Measurements from ENCODE around the gene PPP3R1.
A peak's percentile ranks its signal among the peaks of the same experiment; 100 is the strongest.
"Not testable (repeated sequence)": the region's sequence is repeated elsewhere in the genome, so short reads cannot be mapped to it uniquely, and the experiment has no call there.

The PPP3R1 gene

DNA sequence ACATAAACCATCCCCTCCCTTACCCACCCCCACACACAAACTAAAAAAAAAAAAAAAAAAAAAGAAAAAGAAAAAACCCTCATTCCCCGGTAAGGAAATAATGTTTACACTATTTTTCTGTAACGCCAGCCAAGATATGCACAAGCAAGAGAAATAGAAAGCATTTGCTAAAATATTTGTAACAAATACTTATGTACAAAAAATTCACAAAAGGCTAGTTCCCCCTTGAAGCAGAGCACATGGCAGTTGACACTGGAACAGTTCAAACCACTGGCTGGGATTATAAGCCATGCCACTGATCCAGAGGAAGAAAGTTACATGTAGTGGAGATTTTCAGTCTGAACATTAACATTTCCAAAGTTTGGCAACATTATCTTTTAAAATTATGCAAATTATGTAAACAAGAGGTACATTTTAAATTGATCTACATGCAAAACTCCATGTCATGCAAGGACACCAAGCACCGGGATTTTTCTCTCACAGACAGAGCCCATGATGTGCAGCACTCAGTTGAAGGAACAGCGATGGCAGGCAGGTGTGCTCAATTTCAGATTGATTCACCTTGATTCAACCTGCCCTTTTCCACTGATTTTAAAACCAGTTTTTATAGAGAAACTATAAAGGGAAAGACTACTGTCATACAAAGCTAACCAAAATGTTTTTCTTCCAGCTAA, 73.2 kb downstream of the PPP3R1 start:
- Histone ChIP-seq H3K9ac (ENCODE audit: low read length) (no peak overlapping the region), H3K36me3 (ENCODE audit: control insufficient read depth, insufficient read depth, low read length, severe bottlenecking) (peaks cover 76% of the 10 kb centered on the region)

DNA sequence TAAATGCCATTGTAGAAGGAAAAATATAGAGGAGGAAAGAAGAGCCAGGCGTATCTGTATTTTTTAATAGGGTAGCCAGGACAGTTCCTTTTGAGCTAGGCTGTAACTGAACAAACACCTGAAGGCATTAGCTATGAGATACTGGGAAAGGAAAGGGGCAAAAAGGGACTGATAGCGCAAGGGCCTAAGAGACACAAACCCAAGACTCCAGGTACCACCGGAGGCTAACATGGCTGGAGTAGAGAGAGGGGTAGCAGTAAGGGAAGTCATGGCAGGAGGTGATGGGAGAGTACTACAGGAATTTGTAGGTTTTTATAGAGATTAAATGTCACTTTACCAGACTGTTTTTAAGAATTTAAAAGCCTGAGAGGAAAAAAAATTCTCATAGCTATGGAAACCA, 73.9 kb downstream of the PPP3R1 start:
- Histone ChIP-seq H3K36me3 (ENCODE audit: control insufficient read depth, insufficient read depth, low read length, severe bottlenecking) (peaks cover 76% of the 10 kb centered on the region), H3K9ac (ENCODE audit: low read length) (no peak overlapping the region), H3K4me3 (ENCODE audit: low read length) (no peak overlapping the region), H3K9me3 (ENCODE audit: control insufficient read depth, low read length) (no peaks in the 10 kb centered on the region), H3K4me1 (ENCODE audit: control insufficient read depth, insufficient read depth, low read length) (no peaks in the 10 kb centered on the region), H3K27me3 (replicated peaks; ENCODE audit: control insufficient read depth, insufficient read depth, low read length) (no peaks in the 10 kb centered on the region)
- DNase-seq (ENCODE audit: low read depth): no peak

More for the DNA sequence above, 73.2 kb downstream of the PPP3R1 start:
- H3K9me3 ChIP-seq (ENCODE audit: control insufficient read depth, low read length): no peaks in the 10 kb centered on the region
- no peaks in the 10 kb centered on the region for H3K27me3 ChIP-seq (replicated peaks; ENCODE audit: control insufficient read depth, insufficient read depth, low read length)
- no peak for DNase-seq (ENCODE audit: low read depth)
- no peak overlapping the region for H3K4me3 ChIP-seq (ENCODE audit: low read length)
- H3K4me1 ChIP-seq (ENCODE audit: control insufficient read depth, insufficient read depth, low read length): no peaks in the 10 kb centered on the region

DNA sequence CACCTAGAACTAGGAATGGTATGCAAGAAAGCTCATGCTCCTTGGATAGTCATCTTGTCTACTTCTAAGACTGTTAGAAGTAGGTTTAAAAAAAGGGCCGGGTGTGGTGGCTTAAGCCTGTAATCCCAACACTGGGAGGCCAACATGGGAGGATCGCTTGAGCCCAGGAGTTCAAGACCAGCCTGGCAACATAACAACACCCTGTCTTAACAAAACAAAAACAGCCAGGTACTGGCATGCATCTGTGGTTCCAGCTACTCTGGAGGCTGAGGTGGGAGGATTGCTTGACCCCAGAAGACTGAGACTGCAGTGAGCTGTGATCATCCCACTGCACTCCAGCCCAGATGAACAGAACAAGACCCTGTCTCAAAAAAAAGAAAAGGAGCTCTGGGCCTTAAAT, 74.8 kb downstream of the PPP3R1 start:
- no peaks in the 10 kb centered on the region for H3K27me3 ChIP-seq (replicated peaks; ENCODE audit: control insufficient read depth, insufficient read depth, low read length)
- H3K9ac ChIP-seq (ENCODE audit: low read length): no peak overlapping the region
- H3K9me3 ChIP-seq (ENCODE audit: control insufficient read depth, low read length): no peaks in the 10 kb centered on the region
- no peak overlapping the region for H3K4me3 ChIP-seq (ENCODE audit: low read length)
- H3K36me3 ChIP-seq (ENCODE audit: control insufficient read depth, insufficient read depth, low read length, severe bottlenecking): peaks cover 81% of the 10 kb centered on the region
- DNase-seq (ENCODE audit: low read depth): no peak
- no peaks in the 10 kb centered on the region for H3K4me1 ChIP-seq (ENCODE audit: control insufficient read depth, insufficient read depth, low read length)

DNA sequence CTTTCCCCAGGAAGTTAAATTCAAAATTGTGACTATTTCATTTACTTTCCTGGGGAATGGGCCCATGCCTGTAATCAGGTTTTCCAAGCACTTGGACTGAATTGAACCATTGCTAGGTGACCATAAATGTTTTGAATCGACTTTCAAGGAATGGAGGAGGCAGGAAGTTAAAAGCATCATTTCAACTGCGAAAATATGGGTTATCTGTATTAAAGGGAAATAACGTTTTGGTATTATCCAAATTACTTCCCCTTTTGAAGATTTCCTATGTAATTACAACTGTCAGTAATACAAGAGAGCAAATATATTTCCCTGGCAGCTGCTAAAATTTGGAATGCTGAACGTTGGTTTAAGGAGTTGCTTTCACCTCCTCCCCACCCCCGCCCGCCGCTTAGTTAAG, 75.7 kb downstream of the PPP3R1 start:
- H3K36me3 ChIP-seq (ENCODE audit: control insufficient read depth, insufficient read depth, low read length, severe bottlenecking): peaks cover 88% of the 10 kb centered on the region
- H3K9me3 ChIP-seq (ENCODE audit: control insufficient read depth, low read length): no peaks in the 10 kb centered on the region
- H3K4me1 ChIP-seq (ENCODE audit: control insufficient read depth, insufficient read depth, low read length): no peaks in the 10 kb centered on the region
- no peak for DNase-seq (ENCODE audit: low read depth)
- H3K4me3 ChIP-seq (ENCODE audit: low read length): no peak overlapping the region
- H3K27me3 ChIP-seq (replicated peaks; ENCODE audit: control insufficient read depth, insufficient read depth, low read length): no peaks in the 10 kb centered on the region
- no peak overlapping the region for H3K9ac ChIP-seq (ENCODE audit: low read length)

DNA sequence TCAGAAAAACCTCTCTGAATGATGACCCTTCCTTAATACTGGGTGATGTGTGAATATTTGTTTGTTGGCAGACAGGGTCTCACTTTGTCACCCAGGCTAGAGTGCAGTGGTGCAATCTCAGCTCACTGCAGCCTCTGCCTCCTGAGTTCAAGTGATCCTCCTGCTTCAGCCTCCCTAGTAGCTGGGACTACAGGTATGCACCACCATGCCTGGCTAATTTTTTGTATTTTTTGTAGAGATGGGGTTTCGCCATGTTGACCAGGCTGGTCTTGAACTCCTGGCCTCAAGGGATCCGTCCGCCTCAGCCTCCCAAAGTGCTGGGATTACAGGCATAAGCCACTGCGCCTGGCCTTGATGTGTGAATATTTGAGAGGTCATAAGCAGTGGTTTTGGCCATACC, 77.1 kb downstream of the PPP3R1 start:
- peaks cover 86% of the 10 kb centered on the region for H3K36me3 ChIP-seq (ENCODE audit: control insufficient read depth, insufficient read depth, low read length, severe bottlenecking)
- not testable (repeated sequence) for H3K9me3 ChIP-seq (ENCODE audit: control insufficient read depth, low read length); DNase-seq (ENCODE audit: low read depth); H3K27me3 ChIP-seq (replicated peaks; ENCODE audit: control insufficient read depth, insufficient read depth, low read length); H3K4me1 ChIP-seq (ENCODE audit: control insufficient read depth, insufficient read depth, low read length); H3K4me3 ChIP-seq (ENCODE audit: low read length); H3K9ac ChIP-seq (ENCODE audit: low read length)

DNA sequence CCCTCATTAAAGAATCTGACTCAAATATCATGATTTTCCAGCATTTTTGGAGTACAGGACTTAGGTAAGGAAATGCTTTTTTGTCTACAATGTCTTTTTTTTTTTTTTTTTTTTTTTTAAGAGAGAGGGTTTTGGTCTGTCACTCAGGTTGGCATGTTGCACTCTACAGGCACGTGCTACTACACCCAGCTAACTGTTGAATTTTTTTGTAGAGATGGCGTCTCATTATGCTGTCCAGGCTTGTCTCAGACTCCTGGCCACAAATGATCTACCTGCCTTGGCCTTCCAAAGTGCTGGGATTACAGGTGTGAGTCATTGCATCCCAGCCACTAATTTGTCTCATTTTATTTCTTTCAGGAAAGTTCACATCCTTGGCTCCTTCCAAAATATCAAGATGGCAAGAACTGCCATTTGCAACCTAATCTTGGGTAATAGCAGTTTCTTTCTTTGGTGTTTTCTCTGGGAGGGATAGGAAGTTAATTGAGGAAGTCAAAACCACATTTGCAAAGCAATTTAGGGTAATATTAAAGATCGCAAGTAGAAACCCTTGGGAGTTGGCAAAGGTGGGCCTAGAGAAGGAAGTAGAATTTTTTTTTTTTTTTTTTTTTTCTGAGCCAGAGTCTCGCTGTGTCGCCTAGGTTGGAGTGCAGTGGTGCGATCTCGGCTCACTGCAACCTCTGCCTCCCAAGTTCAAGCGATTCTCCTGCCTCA, 79.2 kb downstream of the PPP3R1 start:
- Histone ChIP-seq H3K4me1 (ENCODE audit: control insufficient read depth, insufficient read depth, low read length) (no peaks in the 10 kb centered on the region), H3K36me3 (ENCODE audit: control insufficient read depth, insufficient read depth, low read length, severe bottlenecking) (peaks cover 77% of the 10 kb centered on the region)

DNA sequence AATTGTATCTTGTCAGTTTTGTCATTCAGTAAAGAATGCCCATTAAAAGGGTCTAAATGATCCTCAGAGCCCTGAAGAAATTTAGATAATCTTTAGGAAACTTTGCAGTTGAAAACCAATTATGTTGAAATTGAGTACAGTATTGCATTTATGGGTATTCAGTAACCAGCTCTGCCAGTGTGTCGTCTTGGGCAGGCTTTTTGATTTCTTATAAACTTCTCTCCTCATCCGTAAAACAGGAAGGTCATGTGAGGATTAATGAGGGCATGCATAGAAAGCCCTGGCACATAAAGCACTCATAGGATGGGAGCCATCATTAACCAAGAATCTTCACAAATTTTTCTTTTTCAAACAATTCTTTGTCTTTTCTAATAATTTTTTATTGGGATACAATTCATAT, 79.8 kb downstream of the PPP3R1 start:
- H3K36me3 ChIP-seq (ENCODE audit: control insufficient read depth, insufficient read depth, low read length, severe bottlenecking): peaks cover 76% of the 10 kb centered on the region

More for the DNA sequence above, 79.2 kb downstream of the PPP3R1 start:
- H3K9me3 ChIP-seq (ENCODE audit: control insufficient read depth, low read length): no peaks in the 10 kb centered on the region
- DNase-seq (ENCODE audit: low read depth): no peak
- H3K9ac ChIP-seq (ENCODE audit: low read length): no peak overlapping the region
- H3K27me3 ChIP-seq (replicated peaks; ENCODE audit: control insufficient read depth, insufficient read depth, low read length): no peaks in the 10 kb centered on the region
- no peak overlapping the region for H3K4me3 ChIP-seq (ENCODE audit: low read length)

DNA sequence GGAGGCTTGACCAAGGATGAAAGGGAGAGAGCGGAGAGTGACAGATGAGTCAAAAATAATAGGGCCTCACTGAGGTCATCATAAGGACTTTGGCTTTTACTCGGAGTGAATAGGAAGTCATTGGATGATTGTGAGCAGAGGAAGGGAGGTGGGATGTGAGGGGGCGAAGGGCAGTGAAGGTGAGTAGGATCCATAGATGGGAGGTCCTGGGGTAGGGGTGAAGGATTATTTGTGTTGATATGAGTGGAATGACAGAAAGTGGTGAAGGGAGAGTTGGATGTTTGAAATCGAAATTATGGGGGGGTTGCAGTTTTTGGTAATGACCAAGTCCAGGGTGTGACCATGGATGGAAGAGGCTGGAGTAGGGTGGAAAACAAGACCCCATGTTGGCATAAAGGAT, 80.6 kb downstream of the PPP3R1 start:
- Histone ChIP-seq H3K27me3 (replicated peaks; ENCODE audit: control insufficient read depth, insufficient read depth, low read length) (no peaks in the 10 kb centered on the region), H3K9ac (ENCODE audit: low read length) (no peak overlapping the region), H3K4me1 (ENCODE audit: control insufficient read depth, insufficient read depth, low read length) (peaks cover 8% of the 10 kb centered on the region), H3K4me3 (ENCODE audit: low read length) (no peak overlapping the region), H3K9me3 (ENCODE audit: control insufficient read depth, low read length) (no peaks in the 10 kb centered on the region), H3K36me3 (ENCODE audit: control insufficient read depth, insufficient read depth, low read length, severe bottlenecking) (peaks cover 73% of the 10 kb centered on the region)
- no peak for DNase-seq (ENCODE audit: low read depth)

More for the DNA sequence above, 79.8 kb downstream of the PPP3R1 start:
- Histone ChIP-seq H3K4me1 (ENCODE audit: control insufficient read depth, insufficient read depth, low read length) (peaks cover 1% of the 10 kb centered on the region), H3K9ac (ENCODE audit: low read length) (no peak overlapping the region), H3K4me3 (ENCODE audit: low read length) (no peak overlapping the region), H3K27me3 (replicated peaks; ENCODE audit: control insufficient read depth, insufficient read depth, low read length) (no peaks in the 10 kb centered on the region), H3K9me3 (ENCODE audit: control insufficient read depth, low read length) (no peaks in the 10 kb centered on the region)
- no peak for DNase-seq (ENCODE audit: low read depth)

DNA sequence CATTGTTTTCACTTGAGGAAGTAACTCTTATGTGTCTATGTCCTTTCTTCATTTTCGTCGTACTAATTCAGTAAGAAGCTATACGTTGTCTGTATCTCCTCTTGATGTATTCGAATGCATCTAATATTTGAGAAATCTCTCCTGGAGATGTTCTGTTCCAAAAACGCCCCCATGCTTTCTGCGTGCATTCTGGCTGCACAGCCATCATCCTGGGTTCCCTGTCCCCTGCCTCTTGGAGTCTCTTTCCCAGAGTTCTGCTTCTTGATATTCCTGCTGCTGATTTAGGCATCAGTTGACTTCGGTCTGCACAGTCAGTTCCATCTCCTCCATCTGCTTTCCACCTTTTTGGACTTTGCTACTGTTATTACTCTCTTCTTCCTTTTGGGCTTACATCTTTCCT, 81.2 kb downstream of the PPP3R1 start:
- no peak for DNase-seq (ENCODE audit: low read depth)
- H3K9me3 ChIP-seq (ENCODE audit: control insufficient read depth, low read length): no peaks in the 10 kb centered on the region
- peaks cover 8% of the 10 kb centered on the region for H3K4me1 ChIP-seq (ENCODE audit: control insufficient read depth, insufficient read depth, low read length)
- no peak overlapping the region for H3K4me3 ChIP-seq (ENCODE audit: low read length)
- H3K27me3 ChIP-seq (replicated peaks; ENCODE audit: control insufficient read depth, insufficient read depth, low read length): no peaks in the 10 kb centered on the region
- H3K9ac ChIP-seq (ENCODE audit: low read length): no peak overlapping the region
- H3K36me3 ChIP-seq (ENCODE audit: control insufficient read depth, insufficient read depth, low read length, severe bottlenecking): peaks cover 73% of the 10 kb centered on the region

DNA sequence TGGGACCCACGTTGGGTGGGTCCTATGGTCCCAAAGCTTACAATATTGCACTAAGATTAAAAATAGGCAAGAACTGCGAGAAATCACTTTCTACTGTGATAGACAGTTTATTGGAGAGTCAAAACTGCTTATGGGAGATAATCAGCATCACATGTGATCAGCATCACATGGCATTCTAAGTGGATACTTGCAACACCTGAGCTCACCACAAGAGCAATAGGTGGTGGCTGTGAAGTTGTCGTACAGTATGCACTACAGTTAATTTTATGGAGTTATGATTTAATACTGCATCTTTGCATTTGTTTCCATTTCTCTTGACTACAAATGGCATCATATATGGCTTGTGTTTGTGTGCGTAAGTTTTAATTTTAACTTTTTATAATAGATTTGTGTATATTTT, 83.0 kb downstream of the PPP3R1 start:
- no peak overlapping the region for H3K4me3 ChIP-seq (ENCODE audit: low read length)
- peaks cover 8% of the 10 kb centered on the region for H3K4me1 ChIP-seq (ENCODE audit: control insufficient read depth, insufficient read depth, low read length)
- no peaks in the 10 kb centered on the region for H3K27me3 ChIP-seq (replicated peaks; ENCODE audit: control insufficient read depth, insufficient read depth, low read length)
- peaks cover 68% of the 10 kb centered on the region for H3K36me3 ChIP-seq (ENCODE audit: control insufficient read depth, insufficient read depth, low read length, severe bottlenecking)
- H3K9ac ChIP-seq (ENCODE audit: low read length): no peak overlapping the region
- DNase-seq (ENCODE audit: low read depth): no peak
- H3K9me3 ChIP-seq (ENCODE audit: control insufficient read depth, low read length): no peaks in the 10 kb centered on the region

DNA sequence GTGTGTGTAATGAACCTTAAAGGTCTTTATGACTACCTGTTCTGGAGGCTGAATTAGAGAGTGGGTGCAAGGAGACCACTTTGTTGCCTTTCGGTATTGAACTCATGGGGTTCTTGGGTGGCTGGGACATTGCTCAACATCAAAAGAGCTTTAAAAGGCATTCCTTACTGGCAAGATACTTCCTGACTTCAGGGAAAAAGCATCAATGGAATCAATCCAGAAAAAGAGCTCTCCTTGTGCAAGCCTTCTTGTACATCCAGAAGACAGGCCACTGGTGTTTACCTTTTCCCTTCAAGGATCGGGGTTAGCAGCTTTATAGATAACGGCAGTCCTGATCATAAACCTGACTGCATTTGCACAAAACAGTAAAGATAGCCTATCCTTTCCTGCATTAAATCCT, 85.1 kb downstream of the PPP3R1 start:
- Histone ChIP-seq H3K9ac (ENCODE audit: low read length) (no peak overlapping the region), H3K9me3 (ENCODE audit: control insufficient read depth, low read length) (no peaks in the 10 kb centered on the region), H3K36me3 (ENCODE audit: control insufficient read depth, insufficient read depth, low read length, severe bottlenecking) (peaks cover 72% of the 10 kb centered on the region), H3K4me1 (ENCODE audit: control insufficient read depth, insufficient read depth, low read length) (peaks cover 8% of the 10 kb centered on the region), H3K4me3 (ENCODE audit: low read length) (no peak overlapping the region), H3K27me3 (replicated peaks; ENCODE audit: control insufficient read depth, insufficient read depth, low read length) (no peaks in the 10 kb centered on the region)
- peak; percentile 39 for DNase-seq (ENCODE audit: low read depth)
